Stimulated activated memory B cell treated with anti-CD40 and anti-IgM and Interleukin-4, amounts not matched to agents 10 μg/mL and 1 μg/mL and 100 μg/mL, for 72 hours (primary cell): ENCODE measurements around the gene CYS1.

ENCODE experiments used
- ATAC-seq: fragments of 150-1000 bp; cut with Tn5 transposase; 2 replicates; pipeline ENCODE4 v1.10.0; 2021
- H3K27ac Mint-ChIP-seq: one replicate; pipeline ENCODE4 v1.8.0; 2022; ENCODE audit warnings: mild to moderate bottlenecking, mixed read lengths
- H3K27me3 Mint-ChIP-seq: one replicate; pipeline ENCODE4 v1.8.0; 2022; ENCODE audit warnings: mixed read lengths
- H3K36me3 Mint-ChIP-seq: one replicate; pipeline ENCODE4 v1.8.0; 2022; ENCODE audit warnings: mixed read lengths
- H3K4me1 Mint-ChIP-seq: one replicate; pipeline ENCODE4 v1.8.0; 2022; ENCODE audit warnings: mixed read lengths
- H3K4me3 Mint-ChIP-seq: one replicate; pipeline ENCODE4 v1.8.0; 2022; ENCODE audit warnings: mild to moderate bottlenecking, moderate library complexity, mixed read lengths
- H3K9me3 Mint-ChIP-seq: one replicate; pipeline ENCODE4 v1.8.0; 2022; ENCODE audit warnings: mixed read lengths

The CYS1 gene

GRCh38 chr2:10053351-10053750, 26.9 kb downstream of the CYS1 start:
- Mint-ChIP-seq H3K4me3 (no peak overlapping the region), H3K27ac (no peak overlapping the region), H3K4me1 (peaks cover 15% of the 10 kb centered on the region), H3K9me3 (no peaks in the 10 kb centered on the region), H3K36me3 (peaks cover 38% of the 10 kb centered on the region), H3K27me3 (no peaks in the 10 kb centered on the region)
- ATAC-seq, result no peak

- no peaks in the 10 kb centered on the region for H3K27me3 Mint-ChIP-seq
- no peaks in the 10 kb centered on the region for H3K9me3 Mint-ChIP-seq
- no peak overlapping the region for H3K4me3 Mint-ChIP-seq
- no peak for ATAC-seq
- peaks cover 45% of the 10 kb centered on the region for H3K36me3 Mint-ChIP-seq
- H3K4me1 Mint-ChIP-seq, result peaks cover 12% of the 10 kb centered on the region
- H3K27ac Mint-ChIP-seq, result no peak overlapping the region
These were observed 28.0 kb downstream of the CYS1 start for GRCh38 chr2:10052216-10052615.

GRCh38 chr2:10048501-10049171, 31.6 kb downstream of the CYS1 start:
- H3K9me3 Mint-ChIP-seq, result no peaks in the 10 kb centered on the region
- H3K4me3 Mint-ChIP-seq, result no peak overlapping the region
- H3K4me1 Mint-ChIP-seq, result peaks cover 26% of the 10 kb centered on the region
- H3K27ac Mint-ChIP-seq, result peak overlapping the region; percentile 35
- no peaks in the 10 kb centered on the region for H3K27me3 Mint-ChIP-seq
- H3K36me3 Mint-ChIP-seq, result peaks cover 32% of the 10 kb centered on the region
- ATAC-seq, result no peak

GRCh38 chr2:10047616-10048500, 32.4 kb downstream of the CYS1 start:
- Mint-ChIP-seq H3K27me3 (no peaks in the 10 kb centered on the region), H3K9me3 (no peaks in the 10 kb centered on the region), H3K27ac (peak overlapping the region; percentile 36), H3K4me3 (no peak overlapping the region), H3K36me3 (peaks cover 32% of the 10 kb centered on the region), H3K4me1 (peaks cover 27% of the 10 kb centered on the region)
- no peak for ATAC-seq

GRCh38 chr2:10046931-10047330, 33.3 kb downstream of the CYS1 start:
- Mint-ChIP-seq H3K4me1 (peaks cover 36% of the 10 kb centered on the region), H3K27ac (peak overlapping the region; percentile 36), H3K36me3 (peaks cover 26% of the 10 kb centered on the region), H3K9me3 (no peaks in the 10 kb centered on the region), H3K4me3 (no peak overlapping the region), H3K27me3 (no peaks in the 10 kb centered on the region)
- ATAC-seq, result no peak

- H3K4me1 Mint-ChIP-seq, result peaks cover 47% of the 10 kb centered on the region
- no peak overlapping the region for H3K4me3 Mint-ChIP-seq
- no peaks in the 10 kb centered on the region for H3K9me3 Mint-ChIP-seq
- H3K36me3 Mint-ChIP-seq, result peaks cover 25% of the 10 kb centered on the region
- no peak for ATAC-seq
- no peaks in the 10 kb centered on the region for H3K27me3 Mint-ChIP-seq
- no peak overlapping the region for H3K27ac Mint-ChIP-seq
These were observed 34.5 kb downstream of the CYS1 start for GRCh38 chr2:10045561-10046355.

GRCh38 chr2:10043906-10044601, 36.2 kb downstream of the CYS1 start:
- Mint-ChIP-seq H3K27me3 (no peaks in the 10 kb centered on the region), H3K36me3 (peaks cover 18% of the 10 kb centered on the region), H3K9me3 (no peaks in the 10 kb centered on the region), H3K27ac (peak overlapping the region; percentile 91), H3K4me1 (peaks cover 50% of the 10 kb centered on the region), H3K4me3 (peak overlapping the region; percentile 85)
- ATAC-seq, result peak; percentile 85

- Mint-ChIP-seq H3K27me3 (no peaks in the 10 kb centered on the region), H3K27ac (peak within 1 kb of the TSS; percentile 91), H3K9me3 (no peaks in the 10 kb centered on the region), H3K36me3 (peaks cover 17% of the 10 kb centered on the region), H3K4me1 (peaks cover 47% of the 10 kb centered on the region), H3K4me3 (peak within 1 kb of the TSS; percentile 89)
- ATAC-seq, result peak; percentile 87
These were observed 36.8 kb downstream of the CYS1 start, which contains the start of gene KLF11 for GRCh38 chr2:10043256-10043905. TSS of gene KLF11 (plus strand) at chr2:10043550. CDS start at chr2:10043717, 167 bp downstream.

GRCh38 chr2:10042301-10043161, 37.7 kb downstream of the CYS1 start:
- ATAC-seq, result no peak
- Mint-ChIP-seq H3K9me3 (no peaks in the 10 kb centered on the region), H3K4me3 (peak overlapping the region; percentile 89), H3K27me3 (no peaks in the 10 kb centered on the region), H3K4me1 (peaks cover 43% of the 10 kb centered on the region), H3K27ac (peak overlapping the region; percentile 91), H3K36me3 (peaks cover 12% of the 10 kb centered on the region)

GRCh38 chr2:10041711-10042110, 38.5 kb downstream of the CYS1 start:
- Mint-ChIP-seq H3K4me1 (peaks cover 43% of the 10 kb centered on the region), H3K4me3 (peak overlapping the region; percentile 89), H3K36me3 (peaks cover 6% of the 10 kb centered on the region), H3K27me3 (no peaks in the 10 kb centered on the region), H3K9me3 (no peaks in the 10 kb centered on the region), H3K27ac (peak overlapping the region; percentile 91)
- ATAC-seq, result no peak

- Mint-ChIP-seq H3K9me3 (no peaks in the 10 kb centered on the region), H3K36me3 (no peaks in the 10 kb centered on the region), H3K27ac (peak overlapping the region; percentile 48), H3K4me3 (no peak overlapping the region), H3K27me3 (no peaks in the 10 kb centered on the region), H3K4me1 (peaks cover 46% of the 10 kb centered on the region)
- no peak for ATAC-seq
These were observed 40.4 kb downstream of the CYS1 start for GRCh38 chr2:10039658-10040410.

- H3K27ac Mint-ChIP-seq, result peak overlapping the region; percentile 48
- H3K4me1 Mint-ChIP-seq, result peaks cover 51% of the 10 kb centered on the region
- no peak overlapping the region for H3K4me3 Mint-ChIP-seq
- H3K27me3 Mint-ChIP-seq, result no peaks in the 10 kb centered on the region
- H3K9me3 Mint-ChIP-seq, result no peaks in the 10 kb centered on the region
- no peak for ATAC-seq
- H3K36me3 Mint-ChIP-seq, result no peaks in the 10 kb centered on the region
These were observed 41.5 kb downstream of the CYS1 start for GRCh38 chr2:10038716-10039115.

GRCh38 chr2:10038123-10038522, 42.1 kb downstream of the CYS1 start:
- no peak overlapping the region for H3K4me3 Mint-ChIP-seq
- peak overlapping the region; percentile 48 for H3K27ac Mint-ChIP-seq
- H3K4me1 Mint-ChIP-seq, result peaks cover 51% of the 10 kb centered on the region
- ATAC-seq, result no peak
- no peaks in the 10 kb centered on the region for H3K27me3 Mint-ChIP-seq
- H3K9me3 Mint-ChIP-seq, result no peaks in the 10 kb centered on the region
- H3K36me3 Mint-ChIP-seq, result no peaks in the 10 kb centered on the region
